ENCODE results near the gene SMU1. TPM values are rescaled to one million over a fixed set of nuclear protein-coding genes. Genes with fewer than 3 reads are reported as not detected.
A peak's percentile ranks its signal among the peaks of the same experiment; 100 is the strongest.
"Not testable (repeated sequence)": the region's sequence is repeated elsewhere in the genome, so short reads cannot be mapped to it uniquely, and the experiment has no call there.

Gene SMU1
- total RNA-seq, 2 donors from 2014 or later = 11.4 to 12.2 TPM

DNA sequence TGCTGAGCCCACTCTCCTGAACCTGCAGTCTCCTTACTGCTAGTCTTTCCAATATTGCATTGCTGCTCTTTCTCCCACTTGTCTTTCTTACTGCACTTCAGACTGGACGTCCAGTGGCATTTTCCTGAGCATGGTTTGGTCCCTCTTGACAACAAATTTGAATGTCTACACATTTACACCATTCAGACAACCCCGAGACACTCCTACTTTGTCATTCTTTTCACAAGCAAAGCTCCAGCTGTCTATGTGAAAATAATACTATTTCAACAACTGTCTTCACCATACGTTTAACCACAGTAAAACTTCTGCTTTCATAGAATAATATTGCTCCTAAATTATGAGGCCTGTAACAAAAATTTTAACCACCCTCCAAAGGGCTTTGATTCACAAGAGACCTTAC, 64.6 kb downstream of the SMU1 start:
- Histone ChIP-seq H3K9me3 (no peaks in the 10 kb centered on the region), H3K27ac (no peak overlapping the region), H3K27me3 (no peaks in the 10 kb centered on the region), H3K36me3 (no peaks in the 10 kb centered on the region), H3K4me1 (no peaks in the 10 kb centered on the region), H3K4me3 (no peak overlapping the region)
- TF ChIP-seq, protein P1, sequence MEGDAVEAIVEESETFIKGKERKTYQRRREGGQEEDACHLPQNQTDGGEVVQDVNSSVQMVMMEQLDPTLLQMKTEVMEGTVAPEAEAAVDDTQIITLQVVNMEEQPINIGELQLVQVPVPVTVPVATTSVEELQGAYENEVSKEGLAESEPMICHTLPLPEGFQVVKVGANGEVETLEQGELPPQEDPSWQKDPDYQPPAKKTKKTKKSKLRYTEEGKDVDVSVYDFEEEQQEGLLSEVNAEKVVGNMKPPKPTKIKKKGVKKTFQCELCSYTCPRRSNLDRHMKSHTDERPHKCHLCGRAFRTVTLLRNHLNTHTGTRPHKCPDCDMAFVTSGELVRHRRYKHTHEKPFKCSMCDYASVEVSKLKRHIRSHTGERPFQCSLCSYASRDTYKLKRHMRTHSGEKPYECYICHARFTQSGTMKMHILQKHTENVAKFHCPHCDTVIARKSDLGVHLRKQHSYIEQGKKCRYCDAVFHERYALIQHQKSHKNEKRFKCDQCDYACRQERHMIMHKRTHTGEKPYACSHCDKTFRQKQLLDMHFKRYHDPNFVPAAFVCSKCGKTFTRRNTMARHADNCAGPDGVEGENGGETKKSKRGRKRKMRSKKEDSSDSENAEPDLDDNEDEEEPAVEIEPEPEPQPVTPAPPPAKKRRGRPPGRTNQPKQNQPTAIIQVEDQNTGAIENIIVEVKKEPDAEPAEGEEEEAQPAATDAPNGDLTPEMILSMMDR (IDR thresholded peaks at IDR 0.05) = no peak
- no peak for DNase-seq (ENCODE audit: low spot score)

DNA sequence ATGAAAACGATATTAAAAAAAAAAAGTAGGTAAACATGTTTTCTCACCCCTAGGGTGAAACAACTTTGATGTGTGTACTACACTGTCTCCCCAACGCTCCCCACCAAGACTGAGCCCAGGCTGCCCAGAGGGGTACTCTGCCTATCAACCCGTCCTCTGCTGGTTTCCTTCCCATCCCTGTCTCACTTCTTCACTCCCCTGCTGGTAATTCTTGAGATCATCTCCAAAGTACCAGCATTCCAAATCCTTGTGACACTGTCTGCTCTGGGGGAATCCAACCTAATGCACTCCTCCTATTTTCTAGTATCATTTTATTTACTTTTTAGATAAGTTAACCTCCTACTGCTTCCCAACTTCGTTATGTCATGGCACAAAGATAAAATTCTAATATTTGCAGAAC, 68.7 kb downstream of the SMU1 start:
- H3K4me3 ChIP-seq = no peak overlapping the region
- no peaks in the 10 kb centered on the region for H3K36me3 ChIP-seq
- H3K4me1 ChIP-seq = no peaks in the 10 kb centered on the region
- H3K9me3 ChIP-seq = no peaks in the 10 kb centered on the region
- TF ChIP-seq, protein P1 (IDR thresholded peaks at IDR 0.05) = no peak
- no peaks in the 10 kb centered on the region for H3K27me3 ChIP-seq
- H3K27ac ChIP-seq = no peak overlapping the region
- DNase-seq (ENCODE audit: low spot score) = no peak

DNA sequence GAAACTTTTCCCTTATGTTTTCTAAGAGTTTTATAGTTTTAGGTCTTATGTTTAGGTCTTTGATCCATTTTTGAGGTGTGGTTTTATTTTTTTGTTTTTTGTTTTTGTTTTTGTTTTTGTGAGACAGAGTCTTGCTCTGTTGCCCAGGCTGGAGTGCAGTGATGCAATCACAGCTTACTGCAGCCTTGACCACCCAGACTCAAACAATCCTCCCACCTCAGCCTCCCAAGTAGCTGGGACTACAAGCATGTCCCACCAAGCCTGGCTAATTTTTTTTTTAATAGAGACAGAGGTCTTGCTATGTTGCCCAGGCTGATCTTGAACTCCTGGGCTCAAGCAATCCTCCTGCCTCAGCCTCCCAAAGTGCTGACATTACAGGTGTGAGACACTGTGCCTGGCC, 71.1 kb downstream of the SMU1 start:
- DNase-seq (ENCODE audit: low spot score); H3K27me3 ChIP-seq; H3K27ac ChIP-seq; H3K36me3 ChIP-seq; H3K4me3 ChIP-seq; H3K9me3 ChIP-seq: not testable (repeated sequence)
- peaks cover 0 to 13% of the 10 kb centered on the region in 2 donors for H3K4me1 ChIP-seq

DNA sequence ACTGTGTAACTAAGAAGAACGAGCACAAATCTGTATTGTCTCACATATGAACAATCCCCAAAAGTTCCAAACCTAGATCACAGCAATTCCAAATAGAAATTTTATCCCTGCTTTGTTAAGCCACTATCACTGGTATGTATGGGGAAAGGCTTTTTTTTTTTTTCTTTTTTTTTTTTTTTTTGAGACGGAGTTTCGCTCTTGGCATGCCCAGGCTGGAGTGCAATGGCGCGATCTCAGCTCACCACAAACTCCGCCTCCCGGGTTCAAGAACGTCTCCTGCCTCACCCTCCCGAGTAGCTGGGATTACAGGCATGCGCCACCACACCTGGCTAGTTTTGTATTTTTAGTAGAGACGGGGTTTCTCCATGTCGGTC, 75.8 kb downstream of the SMU1 start:
- not testable (repeated sequence) for H3K27me3 ChIP-seq; DNase-seq (ENCODE audit: low spot score); H3K9me3 ChIP-seq
- Histone ChIP-seq H3K36me3 (peaks cover 15% of the 10 kb centered on the region), H3K27ac (peak overlapping the region; percentile 88 to 89), H3K4me1 (peaks cover 0 to 18% of the 10 kb centered on the region in 2 donors), H3K4me3 (peak overlapping the region; percentile 71 to 90)

DNA sequence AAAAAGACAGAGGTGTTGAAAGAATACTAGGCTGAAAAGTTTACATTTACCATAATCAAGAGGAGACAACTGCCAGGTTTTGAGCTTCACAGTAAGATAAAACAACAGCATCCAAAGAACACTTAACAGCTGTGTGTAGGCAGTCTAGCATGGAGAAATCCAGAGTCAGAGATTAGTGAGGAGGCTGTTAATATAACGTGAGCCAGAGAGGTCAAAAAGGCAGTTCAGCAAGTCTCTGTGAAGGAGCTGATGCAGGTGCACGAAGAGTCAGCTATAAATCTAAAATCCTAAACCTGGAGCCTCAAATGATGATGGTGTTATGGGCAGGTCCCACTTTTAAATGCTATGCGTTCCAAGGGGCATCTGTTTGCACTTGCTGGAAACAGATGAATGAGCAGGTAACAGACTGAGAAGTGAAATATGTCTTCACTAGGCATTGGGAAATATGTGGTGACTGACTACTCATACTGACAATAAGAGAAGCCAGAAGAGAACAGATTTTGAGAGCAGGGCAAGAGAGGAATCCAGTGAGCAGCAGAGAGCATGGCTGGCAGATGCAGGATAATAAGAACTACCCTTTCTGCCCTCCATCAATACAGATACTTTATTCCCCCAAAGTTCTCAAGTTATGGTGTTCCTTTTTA, 83.8 kb downstream of the SMU1 start:
- TF ChIP-seq, protein P1 (IDR thresholded peaks at IDR 0.05) = no peak
- Histone ChIP-seq H3K4me1 (peaks cover 0 to 14% of the 10 kb centered on the region in 2 donors), H3K9me3 (no peaks in the 10 kb centered on the region), H3K27ac (peak overlapping the region in 1 of 2 donors; percentile 32), H3K27me3 (no peaks in the 10 kb centered on the region), H3K36me3 (peaks cover 42% of the 10 kb centered on the region), H3K4me3 (no peak overlapping the region)
- DNase-seq (ENCODE audit: low spot score) = no peak

DNA sequence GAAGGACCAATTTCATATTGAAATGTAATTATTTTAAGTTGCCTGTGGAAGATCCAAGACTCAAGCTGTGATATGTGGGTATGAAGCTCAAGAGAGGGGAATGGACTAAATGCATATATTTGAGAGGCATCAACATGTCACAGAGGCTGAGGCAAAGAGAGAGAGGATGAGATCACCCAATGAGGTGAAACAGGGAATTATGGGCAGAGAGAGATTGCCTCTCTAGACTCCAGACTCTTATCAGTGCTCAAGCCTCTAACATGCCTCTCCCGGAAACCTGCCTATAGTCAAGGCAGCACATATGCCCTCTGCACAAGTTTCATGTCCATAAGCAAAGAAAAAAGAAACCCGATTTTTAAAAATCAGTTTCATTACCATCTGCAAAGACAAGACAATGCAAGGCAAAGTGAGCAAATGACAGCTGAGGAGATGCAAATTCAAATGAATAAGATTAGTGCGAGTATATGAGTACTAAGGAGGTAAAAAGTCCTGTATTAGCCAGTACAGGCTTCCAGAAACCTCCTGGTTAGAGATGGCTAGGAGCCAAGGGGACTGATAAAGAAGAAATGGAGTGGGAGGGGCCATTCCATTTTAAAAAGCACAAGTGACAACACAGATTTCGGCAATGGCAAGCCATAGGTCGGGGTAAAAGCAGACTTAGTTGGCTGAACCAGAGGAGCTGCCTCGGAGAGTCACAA, 84.4 kb downstream of the SMU1 start:
- Histone ChIP-seq H3K4me1 (peaks cover 0 to 14% of the 10 kb centered on the region in 2 donors), H3K27ac (peak overlapping the region in 1 of 2 donors; percentile 32), H3K4me3 (no peak overlapping the region), H3K36me3 (peaks cover 47% of the 10 kb centered on the region), H3K27me3 (no peaks in the 10 kb centered on the region), H3K9me3 (no peaks in the 10 kb centered on the region)
- TF ChIP-seq, protein P1 (IDR thresholded peaks at IDR 0.05) = no peak
- DNase-seq (ENCODE audit: low spot score) = no peak

Other genes with a start within 250 kb of the SMU1 start
- gene APTX, start 75.0 kb downstream of the SMU1 start, total RNA-seq = 10 to 100 TPM; 12.3 to 14.9 TPM
- gene DNAJA1, start 51.4 kb downstream of the SMU1 start, total RNA-seq = 10 to 100 TPM; 64.4 to 74.9 TPM
- 10 to 100 TPM; 57.6 to 76.1 TPM for gene B4GALT1, start 90.7 kb upstream of the SMU1 start, total RNA-seq
- not detected for gene SPINK4, start 163.5 kb upstream of the SMU1 start, total RNA-seq
- gene BAG1, start 188.0 kb upstream of the SMU1 start, total RNA-seq = 100 to 1,000 TPM; 162 to 166 TPM
- 10 to 100 TPM; 44.0 to 51.1 TPM for gene CHMP5, start 188.4 kb upstream of the SMU1 start, total RNA-seq
- 10 to 100 TPM; 23.7 to 29.1 TPM for gene NFX1, start 213.8 kb upstream of the SMU1 start, total RNA-seq